Fibroblast of skin of right quadriceps (primary cell): ENCODE measurements around the gene IL17A.

ENCODE experiments used
- DNase-seq: peaks from one replicate; pipeline ENCODE4 v3.0.0-alpha.2; 2013

Gene IL17A

GRCh38 chr6:52216932-52217575 is 30.9 kb downstream of the IL17A start:
- DNase-seq = no peak

- DNase-seq = no peak
Observed at GRCh38 chr6:52217761-52218160, 31.6 kb downstream of the IL17A start.

- no peak for DNase-seq
Observed at GRCh38 chr6:52221302-52221701, 35.1 kb downstream of the IL17A start.

GRCh38 chr6:52227495-52227894 is 41.3 kb downstream of the IL17A start:
- DNase-seq = no peak

GRCh38 chr6:52230685-52231084 is 44.5 kb downstream of the IL17A start:
- no peak for DNase-seq

GRCh38 chr6:52231406-52232127 is 45.4 kb downstream of the IL17A start:
- no peak for DNase-seq

- no peak for DNase-seq
Observed at GRCh38 chr6:52233005-52233404, 46.8 kb downstream of the IL17A start.

- DNase-seq = peak; percentile 71
Observed at GRCh38 chr6:52233975-52234823, 48.0 kb downstream of the IL17A start.
